Keratinocyte (primary cell): Measurements from ENCODE around the gene EYS. TPM values are rescaled to one million over a fixed set of nuclear protein-coding genes. Genes with fewer than 3 reads are reported as not detected.

Experiments
- DNase-seq: peaks from one replicate; pipeline ENCODE4 v3.0.0-alpha.2; 2011; ENCODE audit warnings: low read depth, missing footprints, low spot score
- FAIRE-seq: peaks from 2 replicates; lab custom pipeline; 2011; peaks lifted over from hg19 to GRCh38; lab: Jason Lieb, UNC
- H2AFZ ChIP-seq: 2 replicates; pipeline ENCODE4 v1.6.0; 2012; ENCODE audit warnings: low read length, control low read depth, inconsistent platforms; ENCODE audit not compliant: control insufficient read depth
- H3K27ac ChIP-seq: 2 replicates; pipeline ENCODE4 v1.5.1; 2011; ENCODE audit warnings: low read length; ENCODE audit not compliant: control insufficient read depth, insufficient read depth
- H3K27me3 ChIP-seq: 3 replicates; pipeline ENCODE4 v1.6.0; 2011; ENCODE audit warnings: low read length; ENCODE audit not compliant: control insufficient read depth, insufficient read depth; ENCODE audit errors: extremely low read depth
- H3K36me3 ChIP-seq, 2 experiments: 2 replicates in 1 of 2; 3 replicates in 1 of 2; pipeline ENCODE4 v1.5.1; 2011; ENCODE audit warnings: low read length in 2 of 2, mild to moderate bottlenecking in 1 of 2; ENCODE audit not compliant: control insufficient read depth in 2 of 2, insufficient read depth in 2 of 2; ENCODE audit errors: extremely low read depth in 1 of 2
- H3K4me1 ChIP-seq: 3 replicates; pipeline ENCODE4 v1.5.1; 2011; ENCODE audit warnings: low read length; ENCODE audit not compliant: control insufficient read depth, insufficient read depth; ENCODE audit errors: extremely low read depth
- H3K4me2 ChIP-seq: 3 replicates; pipeline ENCODE4 v1.6.0; 2011; ENCODE audit warnings: low read depth, low read length; ENCODE audit not compliant: control insufficient read depth, insufficient read depth; ENCODE audit errors: extremely low read depth
- H3K4me3 ChIP-seq, 3 experiments: fragments of 200-600 bp in 1 of 3; sonication (generic) in 1 of 3; 2 replicates in 2 of 3; 3 replicates in 1 of 3; pipeline ENCODE4 v1.5.1; 2011 to 2016; ENCODE audit warnings: low read length in 3 of 3, mild to moderate bottlenecking in 3 of 3, control low read depth in 2 of 3, inconsistent platforms in 1 of 3, low read depth in 1 of 3, mixed read lengths in 1 of 3, mixed run types in 1 of 3, moderate library complexity in 1 of 3; ENCODE audit not compliant: control insufficient read depth in 2 of 3, insufficient read depth in 2 of 3; ENCODE audit errors: extremely low read depth in 1 of 3
- H3K79me2 ChIP-seq: 2 replicates; pipeline ENCODE4 v1.6.0; 2012; ENCODE audit warnings: low read length; ENCODE audit not compliant: control insufficient read depth, insufficient read depth
- H3K9ac ChIP-seq: 3 replicates; pipeline ENCODE4 v1.6.0; 2011; ENCODE audit warnings: low read length; ENCODE audit not compliant: control insufficient read depth, insufficient read depth; ENCODE audit errors: extremely low read depth
- H3K9me1 ChIP-seq: 3 replicates; pipeline ENCODE4 v1.6.0; 2011; ENCODE audit warnings: low read length; ENCODE audit not compliant: control insufficient read depth, insufficient read depth; ENCODE audit errors: extremely low read depth
- H3K9me3 ChIP-seq: 2 replicates; pipeline ENCODE4 v1.5.1; 2012; ENCODE audit warnings: low read depth, low read length; ENCODE audit not compliant: control insufficient read depth
- H4K20me1 ChIP-seq: 3 replicates; pipeline ENCODE4 v1.6.0; 2011; ENCODE audit warnings: low read length; ENCODE audit not compliant: control insufficient read depth, insufficient read depth; ENCODE audit errors: extremely low read depth
- CTCF ChIP-seq, 3 experiments: IDR thresholded peaks in 1 of 3; conservative IDR thresholded peaks in 1 of 3; optimal IDR thresholded peaks in 1 of 3; 2 replicates in 2 of 3; 3 replicates in 1 of 3; pipeline versions ENCODE3 to v1.5.1; 2011; ENCODE audit warnings: low read length in 3 of 3, mild to moderate bottlenecking in 3 of 3, moderate library complexity in 2 of 3, control low read depth in 1 of 3, inconsistent platforms in 1 of 3; ENCODE audit not compliant: insufficient read depth in 2 of 3; ENCODE audit errors: extremely low read depth in 1 of 3
- EZH2 ChIP-seq: IDR thresholded peaks from one replicate; pipeline ENCODE4 v1.6.1; 2012; ENCODE audit warnings: inconsistent platforms, mild to moderate bottlenecking, low read length, moderate library complexity
- dilution Hi-C: fragments of 300-500 bp; cut with MboI; formaldehyde crosslinking; loops from one replicate; pipeline ENCODE4 v1.7.0; 2020; ENCODE audit warnings: low sequenced_read_pairs; ENCODE audit not compliant: extremely low pct_ligation_motif_present
- polyA plus RNA-seq, 5 experiments: library from polyadenylated mRNA; depleted of rRNA in 3 of 5; stranded (reverse) in 3 of 5; stranded (forward) in 1 of 5; unstranded in 1 of 5; fragments of >200 nt; gene quantifications; 1 replicate in 1 of 5; 2 replicates in 3 of 5; 3 replicates in 1 of 5; pipeline versions ENCODE4 v1.2.1 to v1.2.3, GENCODE V29; 2011 to 2012; ENCODE audit warnings: missing spikeins in 2 of 5, low read depth in 1 of 5, low replicate concordance in 1 of 5

EYS gene
- polyA plus RNA-seq, 1 donor (not counting 4 experiments of a cell fraction or from before 2014, with no cell fraction given) = 0.34 TPM

GRCh38 chr6:63947792-63948529 lies 1759.1 kb downstream of the EYS start:
- Histone ChIP-seq H4K20me1 (no peaks in the 10 kb centered on the region), H3K4me2 (no peak overlapping the region), H3K27ac (no peak overlapping the region), H2AFZ (no peak overlapping the region), H3K4me1 (no peaks in the 10 kb centered on the region), H3K27me3 (no peaks in the 10 kb centered on the region), H3K9me3 (no peaks in the 10 kb centered on the region), H3K79me2 (no peaks in the 10 kb centered on the region), H3K9ac (no peak overlapping the region), H3K9me1 (no peaks in the 10 kb centered on the region), H3K36me3 (no peaks in the 10 kb centered on the region), H3K4me3 (no peak overlapping the region)
- DNase-seq = no peak
- TF ChIP-seq CTCF (optimal IDR thresholded peaks at IDR 0.05 in 1 of 3, IDR thresholded peaks at IDR 0.05 in 1 of 3, conservative IDR thresholded peaks at IDR 0.05 in 1 of 3; ENCODE audit: extremely low read depth in 1 of 3, insufficient read depth in 2 of 3, low read length in 3 of 3) = no peak
- TF ChIP-seq EZH2 = no peak
- dilution Hi-C loops = no loop called here
- no peak for FAIRE-seq

- no peaks in the 10 kb centered on the region for H3K36me3 ChIP-seq
- no peak overlapping the region for H2AFZ ChIP-seq
- no peaks in the 10 kb centered on the region for H3K9me1 ChIP-seq
- no peak for DNase-seq
- H4K20me1 ChIP-seq = no peaks in the 10 kb centered on the region
- FAIRE-seq = no peak
- H3K4me1 ChIP-seq = no peaks in the 10 kb centered on the region
- dilution Hi-C loops = no loop called here
- H3K27ac ChIP-seq = no peak overlapping the region
- no peaks in the 10 kb centered on the region for H3K79me2 ChIP-seq
- no peaks in the 10 kb centered on the region for H3K27me3 ChIP-seq
- no peak for TF ChIP-seq CTCF (optimal IDR thresholded peaks at IDR 0.05 in 1 of 3, IDR thresholded peaks at IDR 0.05 in 1 of 3, conservative IDR thresholded peaks at IDR 0.05 in 1 of 3; ENCODE audit: extremely low read depth in 1 of 3, insufficient read depth in 2 of 3, low read length in 3 of 3)
- TF ChIP-seq EZH2 = no peak
- no peaks in the 10 kb centered on the region for H3K9me3 ChIP-seq
- no peak overlapping the region for H3K9ac ChIP-seq
- no peak overlapping the region for H3K4me3 ChIP-seq
- no peak overlapping the region for H3K4me2 ChIP-seq
Observed at GRCh38 chr6:63945987-63946386, 1761.0 kb downstream of the EYS start.
